Measurements from ENCODE around the gene RGMB.
A peak's percentile ranks its signal among the peaks of the same experiment; 100 is the strongest.

The RGMB gene

GRCh38 chr5:98836175-98836574 lies 62.7 kb downstream of the RGMB start:
- peak; percentile 3 for DNase-seq

GRCh38 chr5:98839469-98840383 lies 66.3 kb downstream of the RGMB start:
- no peak for DNase-seq

- DNase-seq = no peak
These were observed 67.5 kb downstream of the RGMB start for GRCh38 chr5:98840946-98841345.

- DNase-seq = no peak
These were observed 70.0 kb downstream of the RGMB start for GRCh38 chr5:98843481-98843880.

- DNase-seq = no peak
These were observed 71.4 kb downstream of the RGMB start for GRCh38 chr5:98844865-98845264.

- no peak for DNase-seq
These were observed 72.4 kb downstream of the RGMB start for GRCh38 chr5:98845878-98846277.

Data from NCI-H510A treated with DMSO at 0.1 percent for 48 hours (cell line).